HepG2 (cell line): Measurements from ENCODE around the gene RECQL5. TPM values are rescaled to one million over a fixed set of nuclear protein-coding genes. Genes with fewer than 3 reads are reported as not detected.
A peak's percentile ranks its signal among the peaks of the same experiment; 100 is the strongest.

Experiments used
- ATRX ChIP-seq: sonication (generic); formaldehyde crosslinking; IDR thresholded peaks from 2 replicates; pipeline ENCODE4 v1.4.0; 2020; ENCODE audit warnings: missing genetic modification reagents, borderline replicate concordance
- CBX1 ChIP-seq: IDR thresholded peaks from one replicate; pipeline ENCODE4 v1.6.1; 2016; ENCODE audit warnings: antibody characterized with exemption, low read depth
- ELF1 ChIP-seq: sonication (generic); formaldehyde crosslinking; IDR thresholded peaks from 2 replicates; pipeline ENCODE4 v1.4.0; 2020; ENCODE audit warnings: missing genetic modification reagents
- MED8 ChIP-seq: sonication (generic); formaldehyde crosslinking; IDR thresholded peaks from 2 replicates; pipeline ENCODE4 v1.8.1; 2023; ENCODE audit warnings: mild to moderate bottlenecking, missing genetic modification reagents; ENCODE audit not compliant: insufficient replicate concordance
- SPEN ChIP-seq: sonication (generic); formaldehyde crosslinking; IDR thresholded peaks from 2 replicates; pipeline ENCODE4 v1.5.1; 2020; ENCODE audit warnings: low read depth, mild to moderate bottlenecking, missing genetic modification reagents
- ZC3H13 ChIP-seq: sonication (generic); formaldehyde crosslinking; IDR thresholded peaks from 2 replicates; pipeline ENCODE4 v1.8.1; 2023; ENCODE audit warnings: mild to moderate bottlenecking, missing genetic modification reagents, moderate library complexity
- ZFP41 ChIP-seq: sonication (generic); formaldehyde crosslinking; IDR thresholded peaks from 2 replicates; pipeline ENCODE4 v1.4.0; 2020; ENCODE audit warnings: mild to moderate bottlenecking, missing genetic modification reagents, borderline replicate concordance
- ZNF274 ChIP-seq: sonication (generic); formaldehyde crosslinking; IDR thresholded peaks from 2 replicates; pipeline ENCODE4 v1.5.1; 2020; ENCODE audit warnings: mild to moderate bottlenecking, missing genetic modification reagents
- ZNF652 ChIP-seq: IDR thresholded peaks from 2 replicates; pipeline ENCODE4 v1.6.1; 2016; ENCODE audit warnings: low read depth, borderline replicate concordance
- polyA plus RNA-seq, 8 experiments: library from polyadenylated mRNA; depleted of rRNA in 3 of 8; stranded (reverse) in 7 of 8; unstranded in 1 of 8; fragments of >200 nt; fragmentation: Illumina TruSeq in 4 of 8; extraction: Trizol in 4 of 8; gene quantifications; 2 replicates each; pipeline versions ENCODE4 v1.2.1 to v1.2.3, GENCODE V29; 2011 to 2016; ENCODE audit warnings: low read depth in 4 of 8, missing spikeins in 1 of 8, mixed read lengths in 1 of 8; ENCODE audit not compliant: insufficient read depth in 1 of 8
- total RNA-seq, 5 experiments: library from RNA; depleted of rRNA; stranded (reverse); fragments of >200 nt; fragmentation: Illumina TruSeq; extraction: Trizol; gene quantifications; 2 replicates each; pipeline ENCODE4 v1.2.3, GENCODE V29; 2016; ENCODE audit warnings: low read depth in 1 of 5
- TF ChIP-seq, protein P1 (sequence below): sonication (generic); formaldehyde crosslinking; IDR thresholded peaks from 2 replicates; pipeline ENCODE4 v1.4.0; 2020; ENCODE audit warnings: missing genetic modification reagents
- TF ChIP-seq, protein P2 (sequence below): sonication (generic); formaldehyde crosslinking; conservative IDR thresholded peaks from 2 replicates; pipeline ENCODE4 v1.4.0; 2020; ENCODE audit warnings: mild to moderate bottlenecking, missing genetic modification reagents, moderate library complexity
- TF ChIP-seq, protein P3 (sequence below): IDR thresholded peaks from 2 replicates; pipeline ENCODE4 v1.6.1; 2016; ENCODE audit warnings: missing compliant biosample characterization, missing genetic modification reagents, borderline replicate concordance
- TF ChIP-seq, protein P4 (sequence below), 2 experiments: sonication (generic) in 1 of 2; formaldehyde crosslinking in 1 of 2; IDR thresholded peaks; 2 replicates each; pipeline versions ENCODE4 v1.4.0 to v1.6.1; 2018 to 2020; ENCODE audit warnings: missing genetic modification reagents in 2 of 2, borderline replicate concordance in 1 of 2, low read depth in 1 of 2, mild to moderate bottlenecking in 1 of 2, missing biosample characterization in 1 of 2

Gene RECQL5
- total and polyA plus RNA-seq, 2 of the 13 experiments (the other 11 are each of a cell fraction or from before 2014, with no cell fraction given) = 27.7 to 32.0 TPM

DNA sequence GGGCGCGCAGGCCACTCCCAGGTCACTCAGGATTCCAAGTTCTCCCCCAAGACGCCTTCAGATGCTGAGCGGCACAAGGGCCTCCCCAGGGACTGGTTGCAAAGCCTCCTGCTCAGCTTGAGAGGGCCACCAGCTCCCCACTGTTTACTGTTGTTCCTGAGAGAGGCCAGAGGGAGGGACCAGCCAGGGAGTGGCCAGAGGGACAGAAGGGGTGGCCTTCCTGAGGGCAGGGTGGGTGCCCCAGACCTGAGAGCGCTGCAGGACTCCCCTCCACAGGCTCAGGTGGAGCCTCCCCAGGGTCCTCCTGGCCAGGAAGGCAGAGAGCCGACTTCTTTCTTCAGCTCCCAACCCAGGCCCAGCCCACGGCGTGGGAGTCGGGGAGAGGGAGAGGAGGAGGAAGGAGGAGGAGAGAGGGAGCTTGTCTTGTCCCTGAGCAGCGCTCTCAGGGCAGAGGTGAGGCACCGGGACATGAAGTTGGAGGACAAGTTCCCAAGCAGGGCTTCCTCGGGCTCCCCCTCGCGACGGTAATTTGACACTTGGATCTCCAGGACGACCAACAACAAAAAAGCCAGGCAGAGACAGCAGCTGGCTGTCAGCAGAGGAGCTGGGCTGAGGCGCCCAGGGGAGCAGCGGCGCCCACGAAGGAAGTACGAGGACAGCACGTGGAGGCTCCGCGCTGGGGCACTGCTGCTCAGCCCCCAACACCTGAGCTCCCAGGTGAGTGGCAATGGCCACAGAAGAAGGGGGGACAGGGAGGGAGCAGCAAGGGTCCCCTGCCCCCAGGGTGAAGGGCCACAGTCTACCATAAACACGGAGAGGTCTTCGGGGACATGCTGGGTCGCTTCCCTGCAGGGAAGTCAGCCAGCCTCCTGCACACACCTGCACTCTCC, 33.2 kb downstream of the RECQL5 start (continued):
- TF ChIP-seq, protein P1, sequence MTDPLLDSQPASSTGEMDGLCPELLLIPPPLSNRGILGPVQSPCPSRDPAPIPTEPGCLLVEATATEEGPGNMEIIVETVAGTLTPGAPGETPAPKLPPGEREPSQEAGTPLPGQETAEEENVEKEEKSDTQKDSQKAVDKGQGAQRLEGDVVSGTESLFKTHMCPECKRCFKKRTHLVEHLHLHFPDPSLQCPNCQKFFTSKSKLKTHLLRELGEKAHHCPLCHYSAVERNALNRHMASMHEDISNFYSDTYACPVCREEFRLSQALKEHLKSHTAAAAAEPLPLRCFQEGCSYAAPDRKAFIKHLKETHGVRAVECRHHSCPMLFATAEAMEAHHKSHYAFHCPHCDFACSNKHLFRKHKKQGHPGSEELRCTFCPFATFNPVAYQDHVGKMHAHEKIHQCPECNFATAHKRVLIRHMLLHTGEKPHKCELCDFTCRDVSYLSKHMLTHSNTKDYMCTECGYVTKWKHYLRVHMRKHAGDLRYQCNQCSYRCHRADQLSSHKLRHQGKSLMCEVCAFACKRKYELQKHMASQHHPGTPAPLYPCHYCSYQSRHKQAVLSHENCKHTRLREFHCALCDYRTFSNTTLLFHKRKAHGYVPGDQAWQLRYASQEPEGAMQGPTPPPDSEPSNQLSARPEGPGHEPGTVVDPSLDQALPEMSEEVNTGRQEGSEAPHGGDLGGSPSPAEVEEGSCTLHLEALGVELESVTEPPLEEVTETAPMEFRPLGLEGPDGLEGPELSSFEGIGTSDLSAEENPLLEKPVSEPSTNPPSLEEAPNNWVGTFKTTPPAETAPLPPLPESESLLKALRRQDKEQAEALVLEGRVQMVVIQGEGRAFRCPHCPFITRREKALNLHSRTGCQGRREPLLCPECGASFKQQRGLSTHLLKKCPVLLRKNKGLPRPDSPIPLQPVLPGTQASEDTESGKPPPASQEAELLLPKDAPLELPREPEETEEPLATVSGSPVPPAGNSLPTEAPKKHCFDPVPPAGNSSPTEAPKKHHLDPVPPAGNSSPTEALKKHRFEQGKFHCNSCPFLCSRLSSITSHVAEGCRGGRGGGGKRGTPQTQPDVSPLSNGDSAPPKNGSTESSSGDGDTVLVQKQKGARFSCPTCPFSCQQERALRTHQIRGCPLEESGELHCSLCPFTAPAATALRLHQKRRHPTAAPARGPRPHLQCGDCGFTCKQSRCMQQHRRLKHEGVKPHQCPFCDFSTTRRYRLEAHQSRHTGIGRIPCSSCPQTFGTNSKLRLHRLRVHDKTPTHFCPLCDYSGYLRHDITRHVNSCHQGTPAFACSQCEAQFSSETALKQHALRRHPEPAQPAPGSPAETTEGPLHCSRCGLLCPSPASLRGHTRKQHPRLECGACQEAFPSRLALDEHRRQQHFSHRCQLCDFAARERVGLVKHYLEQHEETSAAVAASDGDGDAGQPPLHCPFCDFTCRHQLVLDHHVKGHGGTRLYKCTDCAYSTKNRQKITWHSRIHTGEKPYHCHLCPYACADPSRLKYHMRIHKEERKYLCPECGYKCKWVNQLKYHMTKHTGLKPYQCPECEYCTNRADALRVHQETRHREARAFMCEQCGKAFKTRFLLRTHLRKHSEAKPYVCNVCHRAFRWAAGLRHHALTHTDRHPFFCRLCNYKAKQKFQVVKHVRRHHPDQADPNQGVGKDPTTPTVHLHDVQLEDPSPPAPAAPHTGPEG (CRISPR knock-in tag) = 0 out of 2 replicates have a peak, but pooled peaks have one; percentile 39
- TF ChIP-seq CBX1 (no peak), MED8 (peak; percentile 37), ZNF274 (peak; percentile 48; the same call in 1 of the 2 replicates), SPEN (CRISPR knock-in tag) (peak; percentile 64; the same call in 1 of the 2 replicates), ELF1 (peak; percentile 21; the same call in 1 of the 2 replicates), ZC3H13 (CRISPR knock-in tag) (peak; percentile 36; the same call in 1 of the 2 replicates), ATRX (CRISPR knock-in tag) (no peak), ZNF652 (0 out of 2 replicates have a peak, but pooled peaks have one; percentile 19), ZFP41 (0 out of 2 replicates have a peak, but pooled peaks have one; percentile 55)
- TF ChIP-seq, protein P2, sequence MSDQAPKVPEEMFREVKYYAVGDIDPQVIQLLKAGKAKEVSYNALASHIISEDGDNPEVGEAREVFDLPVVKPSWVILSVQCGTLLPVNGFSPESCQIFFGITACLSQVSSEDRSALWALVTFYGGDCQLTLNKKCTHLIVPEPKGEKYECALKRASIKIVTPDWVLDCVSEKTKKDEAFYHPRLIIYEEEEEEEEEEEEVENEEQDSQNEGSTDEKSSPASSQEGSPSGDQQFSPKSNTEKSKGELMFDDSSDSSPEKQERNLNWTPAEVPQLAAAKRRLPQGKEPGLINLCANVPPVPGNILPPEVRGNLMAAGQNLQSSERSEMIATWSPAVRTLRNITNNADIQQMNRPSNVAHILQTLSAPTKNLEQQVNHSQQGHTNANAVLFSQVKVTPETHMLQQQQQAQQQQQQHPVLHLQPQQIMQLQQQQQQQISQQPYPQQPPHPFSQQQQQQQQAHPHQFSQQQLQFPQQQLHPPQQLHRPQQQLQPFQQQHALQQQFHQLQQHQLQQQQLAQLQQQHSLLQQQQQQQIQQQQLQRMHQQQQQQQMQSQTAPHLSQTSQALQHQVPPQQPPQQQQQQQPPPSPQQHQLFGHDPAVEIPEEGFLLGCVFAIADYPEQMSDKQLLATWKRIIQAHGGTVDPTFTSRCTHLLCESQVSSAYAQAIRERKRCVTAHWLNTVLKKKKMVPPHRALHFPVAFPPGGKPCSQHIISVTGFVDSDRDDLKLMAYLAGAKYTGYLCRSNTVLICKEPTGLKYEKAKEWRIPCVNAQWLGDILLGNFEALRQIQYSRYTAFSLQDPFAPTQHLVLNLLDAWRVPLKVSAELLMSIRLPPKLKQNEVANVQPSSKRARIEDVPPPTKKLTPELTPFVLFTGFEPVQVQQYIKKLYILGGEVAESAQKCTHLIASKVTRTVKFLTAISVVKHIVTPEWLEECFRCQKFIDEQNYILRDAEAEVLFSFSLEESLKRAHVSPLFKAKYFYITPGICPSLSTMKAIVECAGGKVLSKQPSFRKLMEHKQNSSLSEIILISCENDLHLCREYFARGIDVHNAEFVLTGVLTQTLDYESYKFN = no peak
- TF ChIP-seq, protein P3, sequence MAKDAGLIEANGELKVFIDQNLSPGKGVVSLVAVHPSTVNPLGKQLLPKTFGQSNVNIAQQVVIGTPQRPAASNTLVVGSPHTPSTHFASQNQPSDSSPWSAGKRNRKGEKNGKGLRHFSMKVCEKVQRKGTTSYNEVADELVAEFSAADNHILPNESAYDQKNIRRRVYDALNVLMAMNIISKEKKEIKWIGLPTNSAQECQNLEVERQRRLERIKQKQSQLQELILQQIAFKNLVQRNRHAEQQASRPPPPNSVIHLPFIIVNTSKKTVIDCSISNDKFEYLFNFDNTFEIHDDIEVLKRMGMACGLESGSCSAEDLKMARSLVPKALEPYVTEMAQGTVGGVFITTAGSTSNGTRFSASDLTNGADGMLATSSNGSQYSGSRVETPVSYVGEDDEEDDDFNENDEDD = no peak
- TF ChIP-seq, protein P4, sequence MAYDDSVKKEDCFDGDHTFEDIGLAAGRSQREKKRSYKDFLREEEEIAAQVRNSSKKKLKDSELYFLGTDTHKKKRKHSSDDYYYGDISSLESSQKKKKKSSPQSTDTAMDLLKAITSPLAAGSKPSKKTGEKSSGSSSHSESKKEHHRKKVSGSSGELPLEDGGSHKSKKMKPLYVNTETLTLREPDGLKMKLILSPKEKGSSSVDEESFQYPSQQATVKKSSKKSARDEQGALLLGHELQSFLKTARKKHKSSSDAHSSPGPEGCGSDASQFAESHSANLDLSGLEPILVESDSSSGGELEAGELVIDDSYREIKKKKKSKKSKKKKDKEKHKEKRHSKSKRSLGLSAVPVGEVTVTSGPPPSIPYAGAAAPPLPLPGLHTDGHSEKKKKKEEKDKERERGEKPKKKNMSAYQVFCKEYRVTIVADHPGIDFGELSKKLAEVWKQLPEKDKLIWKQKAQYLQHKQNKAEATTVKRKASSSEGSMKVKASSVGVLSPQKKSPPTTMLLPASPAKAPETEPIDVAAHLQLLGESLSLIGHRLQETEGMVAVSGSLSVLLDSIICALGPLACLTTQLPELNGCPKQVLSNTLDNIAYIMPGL (CRISPR knock-in tag; IDR thresholded peaks at IDR 0.05; ENCODE audit: borderline replicate concordance in 1 of 2, low read depth in 1 of 2) = peak in 1 of 2 experiments; percentile 61; a peak in 1 of 4 replicates
